Caco-2 (cell line): ENCODE results near the gene RAB20. TPM values are rescaled to one million over a fixed set of nuclear protein-coding genes. Genes with fewer than 3 reads are reported as not detected.
A peak's percentile ranks its signal among the peaks of the same experiment; 100 is the strongest.

Source experiments
- BruUV-seq: library from RNA; stranded (reverse); fragments of 400-500 nt; replicated peaks from 2 replicates; lab custom pipeline; 2021; lab: Mats Ljungman, UMichigan
- CTCF ChIA-PET: fragments of 300-600 bp; sonication (Branson Sonifier 250); formaldehyde crosslinking; loops from one replicate; lab custom pipeline; 2022; ENCODE audit warnings: antibody characterized with exemption; lab: Charles Lee
- POLR2A ChIA-PET: fragments of 300-600 bp; sonication (Branson Sonifier 250); formaldehyde crosslinking; loops from one replicate; lab custom pipeline; 2022; ENCODE audit warnings: antibody characterized with exemption; lab: Charles Lee
- DNase-seq, 2 experiments: peaks; one replicate each; pipeline versions ENCODE4 v3.0.0 to v3.0.0-alpha.2; 2020 to 2022
- H3K27me3 ChIP-seq: replicated peaks from 2 replicates; pipeline ENCODE4 v1.6.0; 2011; ENCODE audit warnings: low read length; ENCODE audit not compliant: control insufficient read depth, insufficient read depth
- H3K36me3 ChIP-seq: 2 replicates; pipeline ENCODE4 v1.5.1; 2011; ENCODE audit warnings: low read length; ENCODE audit not compliant: control insufficient read depth, insufficient read depth
- H3K4me1 ChIP-seq: fragments of 250-450 bp; sonication (Bioruptor Pico); 2 replicates; pipeline ENCODE4 v1.5.1; 2020; ENCODE audit warnings: mild to moderate bottlenecking
- H3K4me3 ChIP-seq: 2 replicates; pipeline ENCODE4 v1.5.1; 2011; ENCODE audit warnings: low read depth, mild to moderate bottlenecking, control low read depth, low read length
- H3K9me3 ChIP-seq: fragments of 250-450 bp; sonication (Bioruptor Pico); 2 replicates; pipeline ENCODE4 v1.5.1; 2020; ENCODE audit warnings: mild to moderate bottlenecking, moderate library complexity
- H3K27ac Mint-ChIP-seq: one replicate; pipeline ENCODE4 v1.8.0; 2022; ENCODE audit warnings: mixed read lengths; ENCODE audit not compliant: unreplicated experiment
- H3K27me3 Mint-ChIP-seq: one replicate; pipeline ENCODE4 v1.8.0; 2022; ENCODE audit warnings: mixed read lengths; ENCODE audit not compliant: insufficient read depth, unreplicated experiment
- H3K36me3 Mint-ChIP-seq: one replicate; pipeline ENCODE4 v1.8.0; 2022; ENCODE audit warnings: mild to moderate bottlenecking, mixed read lengths; ENCODE audit not compliant: insufficient read depth, unreplicated experiment
- H3K4me1 Mint-ChIP-seq: one replicate; pipeline ENCODE4 v1.8.0; 2022; ENCODE audit warnings: low read depth, mixed read lengths; ENCODE audit not compliant: unreplicated experiment
- H3K4me3 Mint-ChIP-seq: one replicate; pipeline ENCODE4 v1.8.0; 2022; ENCODE audit warnings: mild to moderate bottlenecking, moderate library complexity, mixed read lengths; ENCODE audit not compliant: unreplicated experiment
- H3K9me3 Mint-ChIP-seq: one replicate; pipeline ENCODE4 v1.8.0; 2022; ENCODE audit warnings: mixed read lengths; ENCODE audit not compliant: unreplicated experiment
- CTCF ChIP-seq, 2 experiments: fragments of 200-600 bp in 1 of 2; IDR thresholded peaks; 1 replicate in 1 of 2; 2 replicates in 1 of 2; pipeline versions ENCODE4 v1.5.1 to v1.8.0; 2011 to 2022; ENCODE audit warnings: antibody characterized with exemption in 1 of 2, control low read depth in 1 of 2, inconsistent platforms in 1 of 2, low read depth in 1 of 2, low read length in 1 of 2, mild to moderate bottlenecking in 1 of 2, moderate library complexity in 1 of 2; ENCODE audit not compliant: insufficient read depth in 1 of 2, severe bottlenecking in 1 of 2, unreplicated experiment in 1 of 2
- intact Hi-C: fragments of 100-400 bp; cut with micrococcal nuclease; formaldehyde crosslinking; loops from one replicate; pipeline ENCODE4 v1.10.0; 2022; ENCODE audit not compliant: unreplicated experiment
- total RNA-seq: library from RNA; stranded (reverse); gene quantifications from 2 replicates; pipeline ENCODE4 v1.2.3, GENCODE V29; 2022

RAB20 gene
- total RNA-seq, 1 experiment from 2014 or later, result 37.9 TPM

DNA sequence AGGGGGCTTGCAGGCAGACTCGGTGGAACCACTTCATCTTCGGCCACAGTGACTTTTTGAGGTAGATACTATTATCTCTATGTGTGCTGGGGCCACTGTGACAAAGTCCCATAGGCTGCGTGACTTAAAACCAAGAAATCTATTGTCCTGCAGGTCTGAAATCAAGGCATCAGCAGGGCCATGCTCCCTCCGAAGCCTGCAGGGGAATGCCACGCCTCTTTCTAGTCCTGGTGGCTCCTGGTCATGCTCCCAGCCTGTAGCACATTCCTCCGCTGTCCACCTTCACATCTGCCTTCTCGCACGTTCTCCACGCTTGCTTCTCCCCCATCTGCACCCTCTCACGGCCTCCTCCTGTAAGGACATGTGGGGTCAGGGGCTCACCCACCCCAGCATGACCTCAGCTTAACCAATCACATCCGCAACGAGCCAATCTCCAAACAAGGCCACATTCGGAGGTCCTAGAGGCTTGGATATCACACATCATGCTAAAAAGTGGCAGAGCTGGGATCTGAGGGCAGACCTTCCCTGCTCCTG, 21.0 kb upstream of the RAB20 start:
- Histone ChIP-seq H3K36me3 (no peaks in the 10 kb centered on the region), H3K9me3 (no peaks in the 10 kb centered on the region), H3K4me1 (no peaks in the 10 kb centered on the region), H3K27me3 (no peaks in the 10 kb centered on the region), H3K4me3 (no peak overlapping the region)
- POLR2A ChIA-PET, result no interaction called here
- Mint-ChIP-seq H3K27ac (peak overlapping the region; percentile 7), H3K4me3 (no peak overlapping the region), H3K36me3 (peaks cover 4% of the 10 kb centered on the region), H3K27me3 (no peaks in the 10 kb centered on the region), H3K9me3 (peaks cover 10% of the 10 kb centered on the region), H3K4me1 (no peaks in the 10 kb centered on the region)
- DNase-seq, result no peak
- intact Hi-C loops, result no loop called here
- no TSS peak for BruUV-seq
- CTCF ChIA-PET, result no interaction called here
- TF ChIP-seq CTCF (IDR thresholded peaks at IDR 0.05; ENCODE audit: insufficient read depth in 1 of 2, low read depth in 1 of 2, low read length in 1 of 2, severe bottlenecking in 1 of 2, unreplicated experiment in 1 of 2), result no peak

GRCh38 chr13:110581506-110582185, 20.1 kb upstream of the RAB20 start:
- H3K9me3 Mint-ChIP-seq, result peaks cover 8% of the 10 kb centered on the region
- H3K4me3 Mint-ChIP-seq, result no peak overlapping the region
- no peaks in the 10 kb centered on the region for H3K4me1 Mint-ChIP-seq
- POLR2A ChIA-PET, result no interaction called here
- no peak for TF ChIP-seq CTCF (IDR thresholded peaks at IDR 0.05; ENCODE audit: insufficient read depth in 1 of 2, low read depth in 1 of 2, low read length in 1 of 2, severe bottlenecking in 1 of 2, unreplicated experiment in 1 of 2)
- H3K27me3 Mint-ChIP-seq, result no peaks in the 10 kb centered on the region
- CTCF ChIA-PET, result no interaction called here
- H3K27ac Mint-ChIP-seq, result peak overlapping the region; percentile 7
- BruUV-seq, result no TSS peak
- Histone ChIP-seq H3K36me3 (no peaks in the 10 kb centered on the region), H3K4me3 (no peak overlapping the region), H3K4me1 (peaks cover 2% of the 10 kb centered on the region), H3K9me3 (no peaks in the 10 kb centered on the region), H3K27me3 (no peaks in the 10 kb centered on the region)
- intact Hi-C loops, result no loop called here
- H3K36me3 Mint-ChIP-seq, result peaks cover 7% of the 10 kb centered on the region
- no peak for DNase-seq

DNA sequence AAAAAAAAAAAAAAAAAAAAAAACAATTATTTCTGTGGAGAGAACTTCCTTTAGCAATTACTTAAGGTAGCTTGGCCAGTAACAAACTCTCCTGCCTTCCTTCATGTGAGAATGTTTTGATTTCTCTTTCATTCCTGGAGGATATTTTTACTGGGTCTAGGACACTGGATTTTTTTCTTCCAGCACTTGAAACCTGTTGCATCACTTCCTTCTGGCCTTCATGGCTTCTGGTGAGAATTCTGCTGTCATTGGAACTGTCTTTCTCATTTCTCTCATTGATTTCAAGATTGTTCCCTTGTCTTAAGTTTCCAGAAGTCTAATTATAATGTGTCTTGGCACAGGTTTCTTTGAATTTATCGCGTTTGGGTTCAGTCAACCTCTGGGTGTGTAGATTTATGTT, 19.3 kb upstream of the RAB20 start:
- Histone ChIP-seq H3K9me3 (no peaks in the 10 kb centered on the region), H3K4me3 (no peak overlapping the region), H3K4me1 (peaks cover 10% of the 10 kb centered on the region), H3K36me3 (no peaks in the 10 kb centered on the region), H3K27me3 (no peaks in the 10 kb centered on the region)
- H3K9me3 Mint-ChIP-seq, result no peaks in the 10 kb centered on the region
- H3K4me1 Mint-ChIP-seq, result peaks cover 4% of the 10 kb centered on the region
- H3K36me3 Mint-ChIP-seq, result peaks cover 7% of the 10 kb centered on the region
- POLR2A ChIA-PET, result no interaction called here
- CTCF ChIA-PET, result no interaction called here
- H3K27me3 Mint-ChIP-seq, result no peaks in the 10 kb centered on the region
- no peak overlapping the region for H3K4me3 Mint-ChIP-seq
- intact Hi-C loops, result no loop called here
- TF ChIP-seq CTCF (IDR thresholded peaks at IDR 0.05; ENCODE audit: insufficient read depth in 1 of 2, low read depth in 1 of 2, low read length in 1 of 2, severe bottlenecking in 1 of 2, unreplicated experiment in 1 of 2), result no peak
- BruUV-seq, result no TSS peak
- DNase-seq, result no peak
- H3K27ac Mint-ChIP-seq, result peak overlapping the region; percentile 7
